NOMO-1 treated with dmso at 0.1 percent for 144 hours (cell line): Measurements from ENCODE around the gene RELN.
"Not testable (repeated sequence)": the region's sequence is repeated elsewhere in the genome, so short reads cannot be mapped to it uniquely, and the experiment has no call there.

ENCODE experiments used
- DNase-seq: peaks from one replicate; lab custom pipeline; 2025; ENCODE audit not compliant: unreplicated experiment; lab: John Stamatoyannopoulos, UW

The RELN gene

DNA sequence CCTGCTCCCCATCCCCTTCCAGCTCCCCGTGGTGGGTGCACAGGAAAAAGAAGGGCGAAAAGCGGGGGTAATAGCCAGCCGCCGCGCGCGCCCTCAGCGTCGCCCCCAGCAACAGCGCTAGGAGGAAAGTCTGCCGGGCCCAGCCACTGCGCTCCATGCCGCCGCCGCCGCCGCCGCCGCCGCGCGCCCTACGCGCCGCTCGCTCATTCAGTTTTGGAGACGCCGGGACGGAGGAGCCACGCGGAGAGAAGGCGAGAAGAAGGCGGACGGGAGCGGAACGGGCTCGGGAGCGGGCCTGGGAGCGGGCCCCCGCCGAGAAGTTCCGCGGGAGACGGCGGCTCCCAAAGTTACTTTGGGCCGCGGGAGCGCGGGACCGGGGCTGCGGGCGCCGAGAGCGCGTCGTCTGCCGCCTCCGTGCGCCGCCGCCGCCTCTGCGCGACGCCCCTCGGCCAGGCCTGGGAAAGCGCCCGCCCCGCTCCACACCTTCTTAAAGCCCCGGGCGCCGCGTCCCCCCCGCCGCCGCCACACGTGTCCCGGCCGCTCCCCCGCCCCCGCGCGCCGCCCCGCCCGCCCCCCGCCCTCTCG is at the start of gene RELN:
Gene RELN (minus strand): TSS at position 459 of the 585 bp plus-strand sequence. CDS start 302 bp downstream, at position 157.
- no peak for DNase-seq

DNA sequence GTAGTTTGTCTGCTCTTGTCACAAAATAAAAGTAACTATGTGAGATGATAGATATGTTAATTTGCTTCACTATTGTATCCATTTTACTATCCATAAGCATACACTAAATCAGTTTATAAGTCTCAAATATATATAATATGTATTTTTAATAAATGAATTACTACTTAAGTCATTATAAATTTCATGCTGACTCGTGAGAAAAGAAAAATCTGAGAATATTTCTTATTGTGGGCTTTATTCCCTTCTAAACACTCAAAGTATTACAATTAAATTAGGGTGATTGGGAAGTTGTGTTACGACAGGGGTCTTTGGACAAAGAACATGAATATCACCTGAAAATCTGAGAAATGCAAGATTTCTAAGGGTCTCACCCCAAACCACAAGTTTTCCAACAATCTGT is 48.7 kb upstream of the RELN start:
- no peak for DNase-seq

GRCh38 chr7:104036889-104037288 is 47.4 kb upstream of the RELN start:
- not testable (repeated sequence) for DNase-seq

DNA sequence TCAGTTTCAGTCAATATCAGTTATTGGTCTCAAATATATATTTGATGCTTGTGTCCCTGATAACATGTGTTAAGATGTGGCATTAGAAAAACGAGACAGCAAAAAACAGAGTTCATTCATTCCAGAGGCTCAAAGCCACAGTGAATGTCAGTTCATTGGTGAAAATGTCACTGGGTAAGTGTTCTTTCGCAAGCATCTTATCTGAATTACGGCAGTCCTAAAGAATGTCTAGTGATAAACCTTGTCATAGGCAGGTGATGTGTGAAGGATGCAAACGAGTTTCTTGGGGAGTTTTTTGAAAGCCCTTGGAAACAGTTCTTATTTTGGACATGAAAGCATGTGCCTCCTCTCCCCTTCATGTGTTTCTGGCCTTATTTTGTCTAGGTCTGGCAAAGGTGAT is 45.9 kb upstream of the RELN start:
- no peak for DNase-seq

DNA sequence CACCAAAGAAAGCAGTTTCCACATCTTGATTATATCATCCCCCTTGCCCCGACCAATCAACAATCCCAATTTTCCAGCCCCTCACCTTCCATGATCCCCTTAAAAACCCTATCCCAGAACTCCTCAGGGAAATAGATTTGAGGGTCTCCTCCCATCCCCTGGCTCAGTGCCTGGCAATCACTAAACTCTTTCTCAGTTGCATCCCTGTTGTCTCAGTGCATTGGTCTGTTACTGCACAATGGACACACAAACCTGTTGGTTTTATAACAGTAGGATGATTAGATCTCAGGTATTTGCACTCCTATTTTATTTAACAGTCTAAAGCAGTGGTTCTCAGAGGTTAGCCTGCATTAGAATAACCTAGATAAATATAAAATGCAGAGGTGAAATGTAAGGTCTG is 45.2 kb upstream of the RELN start:
- no peak for DNase-seq

GRCh38 chr7:104033837-104034236 is 44.4 kb upstream of the RELN start:
- no peak for DNase-seq

GRCh38 chr7:104032486-104032885 is 43.0 kb upstream of the RELN start:
- no peak for DNase-seq

DNA sequence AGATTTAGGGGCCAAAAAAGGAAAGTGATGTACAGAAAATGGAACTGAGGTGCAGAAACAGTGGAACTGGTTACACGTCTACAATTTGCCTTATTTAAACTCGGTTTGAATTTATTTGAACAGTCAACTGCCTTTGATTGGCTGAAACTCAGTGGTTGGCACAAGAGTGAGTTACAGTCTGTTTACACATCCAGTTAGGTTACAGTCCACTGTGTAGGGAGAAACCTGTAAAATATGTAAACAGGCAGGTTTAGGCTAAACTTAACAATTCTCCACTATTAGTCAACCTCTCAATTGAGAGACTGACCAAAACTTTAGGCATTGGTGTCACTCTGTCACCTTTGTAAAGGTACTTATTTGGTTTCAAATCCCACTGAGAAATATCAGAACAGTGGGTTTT is 40.3 kb upstream of the RELN start:
- DNase-seq: no peak

DNA sequence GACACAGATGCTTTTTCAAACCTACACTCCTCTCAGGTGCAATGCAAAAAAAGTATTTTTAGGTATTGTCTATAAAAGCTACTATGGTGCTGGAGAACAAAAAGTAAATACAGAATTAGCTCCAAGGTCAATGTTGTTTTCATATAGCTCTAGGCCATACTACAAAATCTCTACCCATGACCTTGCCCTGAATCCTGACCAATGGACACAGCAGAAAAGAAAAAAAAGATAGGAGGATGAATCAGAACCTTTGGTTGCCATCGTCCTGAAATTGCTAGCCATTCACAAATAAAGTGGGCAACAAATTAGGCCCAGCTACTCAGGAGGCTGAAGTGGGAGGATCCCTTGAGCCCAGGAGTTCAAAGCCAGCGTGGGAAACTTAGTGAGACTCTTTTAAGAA is 35.2 kb upstream of the RELN start:
- no peak for DNase-seq

DNA sequence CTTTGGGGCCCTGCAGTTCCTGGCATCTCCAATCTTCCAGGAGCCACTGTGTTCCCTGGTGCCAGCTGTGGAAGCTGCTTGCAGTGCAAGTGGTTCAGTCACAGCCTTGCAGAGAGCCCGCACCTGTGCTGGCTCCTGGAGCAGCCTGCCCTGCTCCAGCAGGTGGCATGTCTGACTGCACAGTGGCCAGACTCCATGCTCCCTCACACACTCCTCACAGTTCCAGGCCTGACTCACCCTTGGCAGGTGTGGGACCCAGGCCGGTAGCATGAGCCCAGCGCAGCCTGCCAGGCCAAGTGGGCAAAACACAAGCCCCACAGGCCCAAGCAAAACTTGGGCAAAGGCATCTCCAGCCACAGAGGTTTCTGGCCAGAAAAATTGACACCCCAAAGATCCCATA is 33.6 kb upstream of the RELN start:
- DNase-seq: no peak

DNA sequence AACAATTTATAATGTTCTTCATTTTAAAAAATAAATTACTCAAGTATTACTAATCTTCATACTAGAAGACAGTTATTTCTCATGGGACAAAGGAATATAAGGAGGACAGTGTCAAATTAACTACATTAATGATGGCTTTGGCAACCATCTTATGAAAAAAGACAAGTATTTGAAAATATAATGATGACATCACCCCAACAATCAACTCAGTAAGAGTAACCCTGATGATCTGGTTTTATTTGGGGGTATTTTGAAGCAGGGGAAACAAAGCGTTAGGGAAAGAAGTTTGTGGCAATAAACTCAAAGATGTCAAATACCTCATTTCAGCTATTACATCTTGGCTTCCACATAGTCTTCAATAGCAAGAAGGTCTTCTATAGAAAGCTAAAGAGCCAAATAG is 29.0 kb upstream of the RELN start:
- no peak for DNase-seq

GRCh38 chr7:104017001-104017400 is 27.5 kb upstream of the RELN start:
- no peak for DNase-seq

DNA sequence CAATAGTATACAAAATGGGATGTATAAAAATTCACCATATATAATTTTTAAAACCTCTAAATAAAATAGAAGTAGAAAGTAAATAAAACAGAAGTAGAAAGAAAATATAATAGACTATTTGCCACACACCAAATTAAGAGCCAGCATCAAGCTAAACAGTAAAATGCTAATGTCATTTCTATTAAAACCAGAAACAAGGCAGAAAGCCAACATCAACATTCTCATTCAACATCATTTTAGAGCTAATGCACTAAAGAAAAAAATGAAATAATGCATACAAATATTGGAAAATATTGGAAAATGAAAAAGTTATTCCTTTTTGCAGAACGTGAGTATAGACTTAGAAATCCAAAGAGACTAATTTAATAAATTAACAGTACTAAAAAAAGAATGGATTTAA is 23.4 kb upstream of the RELN start:
- no peak for DNase-seq

- DNase-seq: no peak
Observed at GRCh38 chr7:104011829-104012228, 22.4 kb upstream of the RELN start.

GRCh38 chr7:104010052-104010909 is 20.8 kb upstream of the RELN start:
- DNase-seq: no peak

DNA sequence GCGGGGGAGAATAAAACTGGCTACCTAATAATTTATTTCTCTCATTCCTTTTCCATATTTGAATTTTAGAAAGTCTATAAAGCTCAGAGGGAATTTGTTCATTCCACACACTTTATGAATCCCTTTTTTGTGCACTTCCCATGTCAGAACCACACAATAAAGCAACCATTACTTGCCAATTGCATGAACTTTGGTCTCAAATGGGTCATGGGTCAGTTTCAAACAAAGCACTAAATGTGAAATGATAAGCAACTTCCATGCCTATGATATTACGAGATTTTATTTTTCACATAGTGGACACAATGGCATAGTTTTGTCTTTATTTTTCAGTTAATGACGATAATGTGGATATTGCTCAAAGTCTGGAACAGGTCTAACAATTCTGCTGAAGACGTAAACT is 18.6 kb upstream of the RELN start:
- DNase-seq: no peak

GRCh38 chr7:104007614-104008013 is 18.2 kb upstream of the RELN start:
- DNase-seq: no peak

DNA sequence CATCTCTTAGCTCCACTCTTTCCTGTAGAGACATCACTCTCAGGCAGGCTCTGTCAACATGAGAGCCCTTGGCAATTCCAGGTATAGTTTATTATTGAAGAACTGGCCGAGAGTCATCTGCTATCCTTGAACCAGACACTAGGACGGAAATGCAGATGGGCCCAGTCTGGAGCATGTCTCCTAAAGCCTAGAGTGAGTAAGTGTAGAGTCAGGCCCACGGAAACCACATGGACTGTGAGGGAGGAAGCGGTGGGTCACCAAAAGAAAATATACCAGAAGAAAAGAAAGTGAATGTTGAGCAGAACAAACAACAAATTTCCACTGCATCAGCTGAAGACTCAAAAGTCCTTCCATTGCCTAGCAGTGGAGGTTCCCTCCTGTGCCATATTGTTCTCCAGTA is 15.7 kb upstream of the RELN start:
- no peak for DNase-seq

GRCh38 chr7:103996639-103997038 is 7.2 kb upstream of the RELN start:
- no peak for DNase-seq

DNA sequence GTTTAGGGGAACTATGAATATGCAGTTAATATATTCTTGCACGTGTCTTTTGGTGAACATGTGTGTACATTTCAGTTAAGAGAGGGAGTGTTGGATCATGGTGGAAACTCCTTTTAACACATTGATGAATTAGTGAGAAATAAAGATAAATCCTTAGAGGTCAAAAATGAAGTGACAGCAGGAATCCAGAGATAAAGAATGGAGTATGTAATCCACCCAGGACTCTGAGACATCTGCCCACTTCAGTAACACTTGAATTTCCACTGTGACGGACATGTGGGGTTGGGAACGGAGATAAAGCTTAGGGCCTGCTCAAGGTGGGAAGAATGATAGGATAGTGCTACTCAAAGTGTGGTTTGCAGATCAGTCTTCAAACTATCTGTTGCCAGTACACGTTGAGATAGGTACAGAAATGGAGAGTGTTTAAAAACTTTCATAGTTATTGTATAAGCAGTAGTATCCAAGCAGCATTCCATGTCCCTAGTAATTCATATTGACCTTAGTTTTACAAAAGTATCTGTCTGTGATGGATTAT is 6.6 kb upstream of the RELN start:
- DNase-seq: no peak

- no peak for DNase-seq
Observed at GRCh38 chr7:103995554-103995953, 6.1 kb upstream of the RELN start.

DNA sequence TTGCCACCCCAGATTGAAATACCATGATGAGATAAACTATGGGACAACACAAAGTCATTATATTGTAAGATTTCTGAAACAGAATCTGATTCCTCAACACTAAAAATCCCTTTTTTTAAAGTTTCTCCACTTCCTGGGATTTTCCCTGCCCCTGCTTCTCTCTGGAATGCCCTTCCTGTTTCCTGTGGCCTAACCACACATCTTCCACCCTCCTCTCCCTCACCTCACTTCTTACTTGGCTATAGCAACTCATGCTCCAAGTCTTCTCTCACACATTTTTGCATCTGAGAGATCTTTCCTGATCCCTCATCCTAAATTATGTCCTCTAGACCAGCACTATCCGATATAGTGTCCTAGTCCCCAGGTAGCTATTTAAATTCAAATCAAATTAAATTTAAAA is 4.1 kb upstream of the RELN start:
- DNase-seq: no peak
